GM21515 (cell line): ENCODE results near the gene IL3RA.
"Not testable (repeated sequence)": the region's sequence is repeated elsewhere in the genome, so short reads cannot be mapped to it uniquely, and the experiment has no call there.

Experiments
- ATAC-seq: cut with Tn5 transposase; IDR thresholded peaks from one replicate; pipeline ENCODE4 v1.9.1; 2021; ENCODE audit not compliant: unreplicated experiment

Gene IL3RA

GRCh38 chrX:1327651-1328304, 8.8 kb upstream of the IL3RA start:
- peak; percentile 43 for ATAC-seq

- no peak for ATAC-seq
These were observed 6.0 kb upstream of the IL3RA start for GRCh38 chrX:1330605-1331004.

- not testable (repeated sequence) for ATAC-seq
These were observed 4.2 kb upstream of the IL3RA start for GRCh38 chrX:1332433-1332832.

GRCh38 chrX:1334854-1335253, 1.7 kb upstream of the IL3RA start:
- no peak for ATAC-seq

GRCh38 chrX:1336948-1337779, 579 bp downstream of the IL3RA start:
- ATAC-seq = peak; percentile 33

GRCh38 chrX:1341545-1342184, 5.1 kb downstream of the IL3RA start:
- ATAC-seq = no peak

GRCh38 chrX:1349606-1350005, 13.0 kb downstream of the IL3RA start:
- not testable (repeated sequence) for ATAC-seq

- no peak for ATAC-seq
These were observed 15.6 kb downstream of the IL3RA start for GRCh38 chrX:1351981-1352714.

GRCh38 chrX:1354036-1355019, 17.7 kb downstream of the IL3RA start:
- no peak for ATAC-seq

GRCh38 chrX:1355131-1356046, 18.8 kb downstream of the IL3RA start:
- ATAC-seq = no peak

GRCh38 chrX:1357993-1358392, 21.4 kb downstream of the IL3RA start:
- no peak for ATAC-seq

GRCh38 chrX:1358793-1359476, 22.4 kb downstream of the IL3RA start:
- no peak for ATAC-seq

GRCh38 chrX:1359477-1359873, 22.9 kb downstream of the IL3RA start:
- ATAC-seq = no peak

- no peak for ATAC-seq
These were observed 23.6 kb downstream of the IL3RA start for GRCh38 chrX:1360171-1360570.

GRCh38 chrX:1361275-1361674, 24.7 kb downstream of the IL3RA start:
- no peak for ATAC-seq

GRCh38 chrX:1361910-1362309, 25.3 kb downstream of the IL3RA start:
- no peak for ATAC-seq

- not testable (repeated sequence) for ATAC-seq
These were observed 29.8 kb downstream of the IL3RA start for GRCh38 chrX:1366363-1366762.

- no peak for ATAC-seq
These were observed 31.8 kb downstream of the IL3RA start for GRCh38 chrX:1368385-1368698.

GRCh38 chrX:1378306-1378759, 41.7 kb downstream of the IL3RA start:
- ATAC-seq = no peak
